WTC11 (cell line): Measurements from ENCODE around the gene RXRB. TPM values are rescaled to one million over a fixed set of nuclear protein-coding genes. Genes with fewer than 3 reads are reported as not detected.

Source experiments
- ATAC-seq: fragments of 200-7000 bp; cut with Tn5 transposase; 2 replicates; pipeline ENCODE4 v1.10.0; 2021; ENCODE audit warnings: mild to moderate bottlenecking, moderate library complexity
- CTCF ChIA-PET: fragments of 300-600 bp; sonication (Branson Sonifier 250); formaldehyde crosslinking; loops from one replicate; lab custom pipeline; 2021; ENCODE audit warnings: antibody characterized with exemption; lab: Charles Lee
- POLR2A ChIA-PET: fragments of 350-600 bp; sonication (Branson Sonifier 250); formaldehyde crosslinking; loops from one replicate; lab custom pipeline; 2021; ENCODE audit warnings: antibody characterized with exemption; lab: Charles Lee
- DNase-seq: peaks from one replicate; pipeline ENCODE4 v3.0.0; 2021; ENCODE audit warnings: low spot score
- H3K27ac Mint-ChIP-seq: 2 replicates; pipeline ENCODE4 v1.8.0; 2021; ENCODE audit warnings: mixed read lengths
- H3K27me3 Mint-ChIP-seq: 2 replicates; pipeline ENCODE4 v1.8.0; 2021; ENCODE audit warnings: low read depth, mild to moderate bottlenecking, moderate library complexity, mixed read lengths
- H3K36me3 Mint-ChIP-seq: 2 replicates; pipeline ENCODE4 v1.8.0; 2021; ENCODE audit warnings: mixed read lengths
- H3K4me1 Mint-ChIP-seq: 2 replicates; pipeline ENCODE4 v1.8.0; 2022; ENCODE audit warnings: mixed read lengths
- H3K4me3 Mint-ChIP-seq: 2 replicates; pipeline ENCODE4 v1.8.0; 2021; ENCODE audit warnings: mild to moderate bottlenecking, moderate library complexity, mixed read lengths
- H3K9me3 Mint-ChIP-seq: 2 replicates; pipeline ENCODE4 v1.8.0; 2021; ENCODE audit warnings: mixed read lengths
- AFF4 ChIP-seq: sonication (generic); formaldehyde crosslinking; IDR thresholded peaks from 2 replicates; pipeline ENCODE4 v1.8.1; 2023; ENCODE audit warnings: mild to moderate bottlenecking, missing genetic modification reagents, borderline replicate concordance
- AR ChIP-seq: fragments of 250-450 bp; sonication (Bioruptor Pico); IDR thresholded peaks from 2 replicates; pipeline ENCODE4 v1.9.0; 2021; ENCODE audit warnings: mild to moderate bottlenecking
- ATF3 ChIP-seq: sonication (generic); formaldehyde crosslinking; conservative IDR thresholded peaks from 2 replicates; pipeline ENCODE4 v1.8.1; 2022; ENCODE audit warnings: mild to moderate bottlenecking, missing genetic modification reagents
- ATF6 ChIP-seq: sonication (generic); formaldehyde crosslinking; IDR thresholded peaks from 2 replicates; pipeline ENCODE4 v1.8.1; 2023; ENCODE audit warnings: mild to moderate bottlenecking, missing genetic modification reagents
- CREM ChIP-seq: sonication (generic); formaldehyde crosslinking; IDR thresholded peaks from 2 replicates; pipeline ENCODE4 v1.8.1; 2022; ENCODE audit warnings: mild to moderate bottlenecking, missing genetic modification reagents, moderate library complexity
- E2F4 ChIP-seq: sonication (generic); formaldehyde crosslinking; IDR thresholded peaks from 2 replicates; pipeline ENCODE4 v1.8.1; 2022; ENCODE audit warnings: low read depth, mild to moderate bottlenecking, moderate library complexity, missing genetic modification reagents, borderline replicate concordance
- EMX1 ChIP-seq: fragments of 250-450 bp; sonication (Bioruptor Pico); IDR thresholded peaks from 2 replicates; pipeline ENCODE4 v1.8.0; 2021; ENCODE audit warnings: mild to moderate bottlenecking
- GABPB1 ChIP-seq: sonication (generic); formaldehyde crosslinking; IDR thresholded peaks from 2 replicates; pipeline ENCODE4 v1.8.1; 2023; ENCODE audit warnings: mild to moderate bottlenecking, missing genetic modification reagents
- GRHL2 ChIP-seq: fragments of 250-450 bp; sonication (Bioruptor Pico); IDR thresholded peaks from 2 replicates; pipeline ENCODE4 v1.8.0; 2022; ENCODE audit warnings: mild to moderate bottlenecking, moderate library complexity; ENCODE audit not compliant: insufficient replicate concordance, severe bottlenecking
- JAZF1 ChIP-seq: fragments of 250-450 bp; sonication (Bioruptor Pico); IDR thresholded peaks from 2 replicates; pipeline ENCODE4 v1.9.0; 2021; ENCODE audit warnings: moderate library complexity, mild to moderate bottlenecking, inconsistent platforms
- MAX ChIP-seq: sonication (generic); formaldehyde crosslinking; IDR thresholded peaks from 2 replicates; pipeline ENCODE4 v1.8.0; 2022; ENCODE audit warnings: mild to moderate bottlenecking, missing genetic modification reagents
- NR2C2 ChIP-seq: sonication (generic); formaldehyde crosslinking; IDR thresholded peaks from 2 replicates; pipeline ENCODE4 v1.8.0; 2022; ENCODE audit warnings: mild to moderate bottlenecking, missing genetic modification reagents
- PRRX2 ChIP-seq: fragments of 250-450 bp; sonication (Bioruptor Pico); IDR thresholded peaks from 2 replicates; pipeline ENCODE4 v1.8.0; 2021; ENCODE audit warnings: mild to moderate bottlenecking
- TEAD1 ChIP-seq: sonication (generic); formaldehyde crosslinking; IDR thresholded peaks from 2 replicates; pipeline ENCODE4 v1.8.0; 2022; ENCODE audit warnings: mild to moderate bottlenecking, missing genetic modification reagents
- TP53 ChIP-seq: sonication (generic); formaldehyde crosslinking; IDR thresholded peaks from 2 replicates; pipeline ENCODE4 v1.8.1; 2023; ENCODE audit warnings: mild to moderate bottlenecking, missing genetic modification reagents
- ZBTB43 ChIP-seq: sonication (generic); formaldehyde crosslinking; IDR thresholded peaks from 2 replicates; pipeline ENCODE4 v1.8.1; 2023; ENCODE audit warnings: mild to moderate bottlenecking, missing genetic modification reagents
- ZNF219 ChIP-seq: sonication (generic); formaldehyde crosslinking; IDR thresholded peaks from 2 replicates; pipeline ENCODE4 v1.8.0; 2023; ENCODE audit warnings: missing genetic modification reagents, mild to moderate bottlenecking, borderline replicate concordance
- total RNA-seq: library from RNA; stranded (reverse); gene quantifications from 3 replicates; pipeline ENCODE4 v1.2.3, GENCODE V29; 2021

The RXRB gene
- total RNA-seq, 1 experiment from 2014 or later, result 24.5 TPM

GRCh38 chr6:33169291-33170175 lies 30.9 kb downstream of the RXRB start (continued):
- TF ChIP-seq E2F4 (CRISPR knock-in tag) (no peak), TEAD1 (CRISPR knock-in tag) (no peak), CREM (CRISPR knock-in tag) (no peak), ATF6 (CRISPR knock-in tag) (no peak), JAZF1 (no peak), GRHL2 (CRISPR knock-in tag) (no peak), ZNF219 (CRISPR knock-in tag) (no peak), PRRX2 (no peak), AR (CRISPR knock-in tag) (no peak), TP53 (no peak), MAX (CRISPR knock-in tag) (no peak), EMX1 (CRISPR knock-in tag) (no peak)

- TF ChIP-seq ATF3, result no peak
- no peak for TF ChIP-seq ZBTB43 (CRISPR knock-in tag)
- TF ChIP-seq AFF4, result no peak
- TF ChIP-seq NR2C2 (CRISPR knock-in tag), result no peak
- TF ChIP-seq GABPB1 (CRISPR knock-in tag), result no peak
- 0 out of 2 replicates have a peak, but pooled peaks cover 5% of the 10 kb centered on the region for H3K4me1 Mint-ChIP-seq
- ChIA-PET POLR2A (no interaction called here), CTCF (interaction anchor here (0.7 to 1.3 kb wide), 3 partner anchors 43 to 184 kb away, joined by 3 to 4 read pairs (median 4); no protein-coding TSS in a partner anchor)
- no peak overlapping the region for H3K27ac Mint-ChIP-seq
- ATAC-seq (no peak), DNase-seq (no peak)
- no peaks in the 10 kb centered on the region for H3K36me3 Mint-ChIP-seq
- peaks cover 3% of the 10 kb centered on the region; the same call in 1 of the 2 replicates for H3K27me3 Mint-ChIP-seq
- H3K9me3 Mint-ChIP-seq, result no peaks in the 10 kb centered on the region
- H3K4me3 Mint-ChIP-seq, result no peak overlapping the region
Observed at GRCh38 chr6:33168639-33169038, 31.8 kb downstream of the RXRB start.
